Left ventricle myocardium inferior (tissue), 1 donor: Measurements from ENCODE around the gene GATAD2A. TPM values are rescaled to one million over a fixed set of nuclear protein-coding genes. Genes with fewer than 3 reads are reported as not detected.

Source experiments
- DNase-seq: peaks from one replicate; pipeline ENCODE4 v3.0.0-alpha.2; 2020
- H3K27ac ChIP-seq: fragments of 200-600 bp; replicated peaks from 2 replicates; pipeline ENCODE4 v1.8.0; 2021
- H3K27me3 ChIP-seq: fragments of 200-600 bp; 2 replicates; pipeline ENCODE4 v1.8.0; 2021; ENCODE audit warnings: low read depth
- H3K36me3 ChIP-seq: fragments of 200-600 bp; 2 replicates; pipeline ENCODE4 v1.8.0; 2021
- H3K4me1 ChIP-seq: fragments of 200-600 bp; 2 replicates; pipeline ENCODE4 v1.8.0; 2021
- H3K4me3 ChIP-seq: fragments of 200-600 bp; 2 replicates; pipeline ENCODE4 v1.8.0; 2021; ENCODE audit warnings: mild to moderate bottlenecking, moderate library complexity
- H3K9me3 ChIP-seq: fragments of 200-600 bp; replicated peaks from 2 replicates; pipeline ENCODE4 v1.8.0; 2021
- CTCF ChIP-seq: fragments of 200-600 bp; IDR thresholded peaks from 2 replicates; pipeline ENCODE4 v1.8.0; 2021; ENCODE audit warnings: antibody characterized with exemption, mild to moderate bottlenecking, borderline replicate concordance
- intact Hi-C: fragments of 100-400 bp; cut with micrococcal nuclease; formaldehyde crosslinking; loops from one replicate; pipeline ENCODE4 v1.11.0; 2022
- total RNA-seq: library from RNA; stranded (reverse); fragmentation: NEBNext Ultra II Directional; extraction: Animal tissue kit (Norgen Biotek cat#: 25700); gene quantifications from one replicate; pipeline ENCODE4 v1.2.1, GENCODE V29; 2021
- donor health status: DM: no; HTN: yes; CAD: no; lungs with severe emphysema.

Gene GATAD2A
- total RNA-seq, 1 donor from 2014 or later, result 24.1 TPM

GRCh38 chr19:19544257-19544953, 138.9 kb downstream of the GATAD2A start:
- intact Hi-C loops, result no loop called here
- no peak overlapping the region for H3K27ac ChIP-seq
- TF ChIP-seq CTCF, result no peak
- DNase-seq, result no peak
- no peaks in the 10 kb centered on the region for H3K9me3 ChIP-seq
- H3K27me3 ChIP-seq, result peaks cover 96% of the 10 kb centered on the region
- H3K36me3 ChIP-seq, result no peaks in the 10 kb centered on the region
- peaks cover 36% of the 10 kb centered on the region for H3K4me1 ChIP-seq
- no peak overlapping the region for H3K4me3 ChIP-seq

- Histone ChIP-seq H3K9me3 (no peaks in the 10 kb centered on the region), H3K4me1 (peaks cover 40% of the 10 kb centered on the region), H3K27ac (no peak overlapping the region), H3K36me3 (no peaks in the 10 kb centered on the region), H3K4me3 (no peak overlapping the region), H3K27me3 (peaks cover 96% of the 10 kb centered on the region)
- TF ChIP-seq CTCF, result no peak
- intact Hi-C loops, result no loop called here
- no peak for DNase-seq
Measured at GRCh38 chr19:19544954-19545591, 139.6 kb downstream of the GATAD2A start.

- no peak for DNase-seq
- Histone ChIP-seq H3K27ac (no peak overlapping the region), H3K4me3 (no peak overlapping the region), H3K4me1 (peaks cover 36% of the 10 kb centered on the region), H3K9me3 (peaks cover under 1% of the 10 kb centered on the region), H3K36me3 (no peaks in the 10 kb centered on the region), H3K27me3 (peaks cover 96% of the 10 kb centered on the region)
- intact Hi-C loops, result no loop called here
- TF ChIP-seq CTCF, result no peak
Measured at GRCh38 chr19:19545707-19546106, 140.2 kb downstream of the GATAD2A start.

GRCh38 chr19:19546751-19547162, 141.3 kb downstream of the GATAD2A start:
- DNase-seq, result peak; percentile 63
- peaks cover 4% of the 10 kb centered on the region for H3K9me3 ChIP-seq
- peaks cover 89% of the 10 kb centered on the region for H3K27me3 ChIP-seq

More at GRCh38 chr19:19546751-19547162, 141.3 kb downstream of the GATAD2A start:
- peak overlapping the region; percentile 77 for H3K27ac ChIP-seq
- intact Hi-C loops, result no loop called here
- TF ChIP-seq CTCF, result no peak
- H3K4me3 ChIP-seq, result peak overlapping the region; percentile 11
- peaks cover 26% of the 10 kb centered on the region for H3K4me1 ChIP-seq
- no peaks in the 10 kb centered on the region for H3K36me3 ChIP-seq
